HK-2 (cell line): ENCODE results near the gene SHC4.
"Not testable (repeated sequence)": the region's sequence is repeated elsewhere in the genome, so short reads cannot be mapped to it uniquely, and the experiment has no call there.

Experiments
- DNase-seq: peaks from one replicate; pipeline ENCODE4 v3.0.0-alpha.2; 2018; ENCODE audit not compliant: unreplicated experiment

Gene SHC4

GRCh38 chr15:48924528-48925393 is 39.0 kb downstream of the SHC4 start:
- no peak for DNase-seq

GRCh38 chr15:48922046-48922445 is 41.7 kb downstream of the SHC4 start:
- no peak for DNase-seq

GRCh38 chr15:48916721-48917120 is 47.0 kb downstream of the SHC4 start:
- no peak for DNase-seq

GRCh38 chr15:48915861-48916260 is 47.9 kb downstream of the SHC4 start:
- no peak for DNase-seq

- no peak for DNase-seq
These were observed 49.0 kb downstream of the SHC4 start for GRCh38 chr15:48914717-48915116.

DNA sequence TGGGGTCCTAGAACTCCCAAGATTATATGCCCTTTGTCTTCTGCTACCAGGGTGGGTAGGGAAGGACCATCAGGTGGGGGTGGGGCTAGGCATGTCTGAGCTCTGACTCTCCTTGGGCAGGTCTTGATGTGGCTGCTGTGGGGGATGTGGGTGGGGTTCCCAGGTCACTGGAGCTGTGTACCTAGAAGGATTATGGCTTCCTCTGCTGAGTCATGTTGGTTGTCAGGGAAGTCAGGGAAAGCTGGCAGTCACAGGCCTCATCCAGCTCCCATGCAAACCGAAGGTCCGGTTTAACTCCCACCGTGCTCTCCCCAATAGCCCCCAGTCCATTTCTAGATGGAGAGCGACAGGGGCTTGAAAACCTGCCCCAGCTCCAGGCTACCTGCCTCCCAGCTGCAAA is 50.6 kb downstream of the SHC4 start:
- DNase-seq: no peak

DNA sequence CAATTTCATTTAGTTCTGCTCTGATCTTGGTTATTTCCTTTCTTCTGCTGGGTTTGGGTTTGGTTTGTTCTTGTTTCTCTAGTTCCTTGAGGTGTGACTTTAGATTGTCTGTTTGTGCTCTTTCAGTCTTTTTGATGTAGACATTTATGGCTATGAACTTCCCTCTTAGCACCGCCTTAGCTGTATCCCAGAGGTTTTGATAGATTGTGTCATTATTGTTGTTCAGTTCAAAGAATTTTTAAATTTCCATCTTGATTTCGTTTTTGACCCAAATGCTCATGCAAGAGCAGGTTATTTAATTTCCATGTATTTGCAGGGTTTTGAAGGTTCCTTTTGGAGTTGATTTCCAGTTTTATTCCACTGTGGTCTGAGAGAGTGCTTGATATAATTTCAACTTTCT is 53.2 kb downstream of the SHC4 start:
- DNase-seq: not testable (repeated sequence)

GRCh38 chr15:48909313-48909712 is 54.4 kb downstream of the SHC4 start:
- not testable (repeated sequence) for DNase-seq

- DNase-seq: no peak
These were observed 57.9 kb downstream of the SHC4 start for GRCh38 chr15:48905847-48906246.

DNA sequence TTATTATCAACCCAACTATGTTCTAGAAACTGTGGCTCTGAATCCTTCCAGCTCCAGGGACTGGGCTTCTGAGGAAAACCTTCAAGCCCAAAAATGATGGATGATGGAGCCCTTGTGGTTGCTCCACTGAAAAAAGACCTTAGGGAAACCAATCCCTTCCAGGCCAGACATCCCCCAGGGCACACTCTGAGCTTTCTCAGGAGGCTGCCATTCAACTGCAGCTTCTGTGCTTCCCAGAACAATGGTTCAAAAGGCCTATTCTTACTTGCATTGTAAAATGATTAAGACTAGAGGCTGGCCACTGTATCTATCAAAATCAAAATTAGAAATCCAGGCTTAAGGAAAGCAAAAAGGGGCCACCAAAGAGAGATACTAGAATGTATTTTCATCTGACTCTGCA is 58.5 kb downstream of the SHC4 start:
- DNase-seq: no peak

- no peak for DNase-seq
These were observed 59.0 kb downstream of the SHC4 start for GRCh38 chr15:48904758-48905157.

DNA sequence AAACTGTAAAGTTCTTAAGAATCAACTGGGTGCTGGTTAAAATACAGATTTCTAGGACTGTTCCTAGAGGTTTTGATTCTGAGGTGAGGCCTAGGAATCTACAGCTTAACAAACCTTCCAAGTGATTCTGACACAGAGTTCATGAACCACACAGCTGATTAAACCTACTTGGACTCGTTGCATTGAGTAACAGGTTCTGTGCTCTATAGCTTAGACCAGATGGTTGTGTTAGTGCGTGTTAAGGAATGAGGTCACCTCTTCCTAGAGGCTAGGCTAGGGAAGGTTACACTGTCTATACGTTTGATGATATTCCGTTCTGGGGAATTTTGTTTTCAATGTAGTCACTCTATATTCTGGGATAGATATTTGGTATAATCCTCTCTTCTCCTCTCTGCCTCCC is 63.9 kb downstream of the SHC4 start:
- DNase-seq: no peak

- no peak for DNase-seq
These were observed 65.3 kb downstream of the SHC4 start for GRCh38 chr15:48898446-48898845.

DNA sequence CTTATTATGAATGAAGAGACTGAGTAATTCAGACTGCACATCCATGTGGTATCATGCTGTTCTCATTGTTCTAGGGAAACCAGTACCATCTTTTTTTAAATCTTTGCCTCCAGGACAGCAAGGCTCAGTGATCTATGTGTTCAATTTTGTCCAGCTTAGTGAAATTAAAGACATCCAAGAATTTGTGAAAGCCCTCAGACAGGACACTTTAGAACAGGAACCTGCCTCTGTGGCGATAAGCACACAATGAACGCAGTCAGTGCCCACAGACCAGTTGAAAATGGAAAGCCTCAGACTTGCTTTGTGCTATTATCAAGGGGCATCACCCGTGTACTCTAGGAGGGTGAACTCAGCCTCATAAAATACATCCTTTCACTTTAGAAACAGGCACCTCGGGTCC is 65.7 kb downstream of the SHC4 start:
- no peak for DNase-seq

- DNase-seq: no peak
These were observed 66.6 kb downstream of the SHC4 start for GRCh38 chr15:48896869-48897814.

DNA sequence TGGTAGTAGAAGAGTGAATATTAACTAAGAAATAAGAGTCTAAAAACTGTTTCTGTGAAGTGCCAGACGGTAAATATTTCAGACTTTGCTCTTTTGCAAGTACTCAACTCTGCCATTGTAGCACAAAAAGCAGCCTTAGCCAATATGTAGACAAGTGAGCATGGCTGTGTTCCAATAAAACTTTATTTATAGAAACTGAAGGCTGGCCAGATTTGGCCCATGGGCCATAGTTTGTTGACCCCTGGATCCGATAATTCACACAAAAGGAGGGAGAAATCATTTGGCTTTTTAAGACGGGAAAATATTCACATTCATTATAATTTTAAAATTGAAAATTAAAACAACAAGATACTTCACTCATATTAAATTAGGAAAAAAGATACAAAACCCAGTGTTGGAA is 70.4 kb downstream of the SHC4 start:
- no peak for DNase-seq

DNA sequence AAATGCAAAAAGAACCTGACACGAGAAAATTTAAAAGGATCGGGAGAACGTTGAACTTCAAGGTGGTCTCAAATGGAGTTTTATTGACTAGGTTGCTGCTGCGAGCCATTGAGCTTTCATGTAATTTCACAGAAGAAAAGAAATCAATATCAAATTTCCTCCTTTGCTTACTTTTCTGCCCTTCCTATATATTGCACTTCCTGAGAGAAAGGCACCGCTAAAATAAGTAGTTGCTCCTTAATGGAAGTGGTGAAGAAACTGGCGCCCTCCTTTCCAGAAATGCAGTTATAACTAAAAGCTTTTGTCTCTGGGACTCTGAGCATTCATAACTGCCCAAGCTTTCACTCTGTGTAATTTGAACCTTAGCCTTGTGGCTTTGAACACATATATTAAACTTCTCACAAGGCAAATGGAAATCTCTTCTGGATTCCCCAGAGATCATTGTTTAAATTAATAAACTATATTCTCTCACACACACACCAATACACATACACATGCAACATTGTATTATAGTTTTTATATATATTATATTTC is 72.4 kb downstream of the SHC4 start:
- no peak for DNase-seq

- DNase-seq: no peak
These were observed 73.2 kb downstream of the SHC4 start for GRCh38 chr15:48890375-48890972.

GRCh38 chr15:48889925-48890324 is 73.8 kb downstream of the SHC4 start:
- no peak for DNase-seq

DNA sequence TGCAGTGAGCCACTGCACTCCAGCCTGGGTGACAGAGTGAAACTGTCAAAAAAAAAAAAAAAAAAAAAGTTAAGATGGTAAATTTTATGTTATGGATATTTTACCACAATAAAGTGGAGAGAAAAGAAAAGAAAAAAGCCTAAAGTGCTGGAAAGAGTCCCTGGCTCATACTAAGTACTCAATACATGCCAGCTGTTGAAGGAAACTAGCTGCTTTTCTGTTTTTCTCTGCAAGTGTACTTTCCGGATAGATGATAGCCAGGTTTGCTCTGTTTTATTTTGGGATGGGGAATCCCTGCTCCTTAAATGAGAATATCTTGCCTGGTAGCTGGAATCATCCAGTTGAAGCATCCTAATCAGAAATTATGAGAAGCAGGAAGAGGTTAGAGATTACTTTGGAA is 74.9 kb downstream of the SHC4 start:
- DNase-seq: no peak

DNA sequence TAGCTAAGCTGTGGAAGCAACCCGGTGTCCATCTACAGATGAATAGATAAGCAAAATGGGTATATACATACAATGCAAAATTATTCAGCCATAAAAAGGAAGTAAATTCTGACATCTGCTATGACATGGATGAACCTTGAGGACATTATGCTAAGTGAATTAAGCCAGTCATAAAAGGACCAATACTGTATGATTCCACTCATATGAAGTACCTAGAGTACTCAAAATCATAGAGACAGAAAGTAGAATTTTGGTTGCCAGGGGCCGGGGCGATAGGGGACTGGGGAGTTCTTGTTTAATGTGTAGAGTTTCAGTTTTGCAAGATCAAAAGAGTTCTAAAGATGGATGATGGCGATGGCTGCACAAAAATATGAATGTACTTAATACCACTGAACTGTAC is 75.5 kb downstream of the SHC4 start:
- DNase-seq: no peak

DNA sequence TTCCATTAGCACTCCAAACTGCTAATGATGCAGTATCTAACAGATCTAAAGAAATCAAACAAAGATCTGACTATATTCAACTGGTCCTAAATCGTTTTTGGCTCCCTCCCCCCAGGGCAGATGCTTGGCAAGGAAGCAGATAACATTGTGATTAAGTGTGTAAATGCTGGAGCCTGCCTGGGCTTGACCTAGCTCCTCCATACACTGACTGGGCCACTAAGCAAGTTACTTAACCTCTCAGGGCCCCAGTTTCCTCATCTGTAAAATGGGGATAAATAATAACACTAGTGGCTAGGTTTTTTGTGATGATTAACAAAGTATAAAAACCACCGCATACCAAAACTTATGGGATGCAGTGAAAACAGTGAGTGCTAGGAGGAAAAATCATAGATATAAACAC is 76.6 kb downstream of the SHC4 start:
- no peak for DNase-seq
